CD4-positive, alpha-beta T cell (primary cell): ENCODE measurements around the gene MCF2L2. TPM values are rescaled to one million over a fixed set of nuclear protein-coding genes. Genes with fewer than 3 reads are reported as not detected.

Source experiments
- ATAC-seq: fragments of 200-7000 bp; cut with Tn5 transposase; one replicate; pipeline ENCODE4 v1.10.0; 2022; ENCODE audit warnings: mild to moderate bottlenecking; ENCODE audit not compliant: poor library complexity
- CTCF ChIA-PET: fragments of 350-600 bp; sonication (Branson Sonifier 250); formaldehyde crosslinking; loops from one replicate; lab custom pipeline; 2021; ENCODE audit warnings: antibody characterized with exemption, inconsistent platforms; lab: Charles Lee
- POLR2A ChIA-PET: fragments of 350-600 bp; sonication (Branson Sonifier 250); formaldehyde crosslinking; loops from one replicate; lab custom pipeline; 2021; ENCODE audit warnings: antibody characterized with exemption, inconsistent platforms; lab: Charles Lee
- DNase-seq, 14 experiments: peaks; one replicate each; pipeline ENCODE4 v3.0.0-alpha.2; 2013 to 2020; ENCODE audit warnings: mixed read lengths in 2 of 14
- H3K27ac ChIP-seq, 2 donors: one replicate each; pipeline versions ENCODE4 v1.5.1 to v1.7.0; 2013; ENCODE audit warnings: low read length in 2 of 2, low read depth in 1 of 2, mild to moderate bottlenecking in 1 of 2
- H3K27me3 ChIP-seq, 2 experiments: 1 replicate in 1 of 2; 2 replicates in 1 of 2; pipeline versions ENCODE4 v1.6.1 to v1.7.0; 2013; ENCODE audit warnings: low read length in 2 of 2, control low read depth in 1 of 2, mild to moderate bottlenecking in 1 of 2, moderate library complexity in 1 of 2; ENCODE audit not compliant: insufficient read depth in 2 of 2, control insufficient read depth in 1 of 2
- H3K36me3 ChIP-seq: one replicate; pipeline ENCODE4 v1.6.1; 2013; ENCODE audit warnings: low read length, control low read depth; ENCODE audit not compliant: insufficient read depth
- H3K4me1 ChIP-seq: one replicate; pipeline ENCODE4 v1.6.1; 2013; ENCODE audit warnings: low read length, control low read depth; ENCODE audit not compliant: insufficient read depth
- H3K4me3 ChIP-seq: one replicate; pipeline ENCODE4 v1.5.1; 2013; ENCODE audit warnings: mild to moderate bottlenecking, low read length, moderate library complexity
- H3K9me3 ChIP-seq, 2 experiments: 1 replicate in 1 of 2; 2 replicates in 1 of 2; pipeline versions ENCODE4 v1.6.1 to v1.7.0; 2013; ENCODE audit warnings: low read length in 2 of 2, mild to moderate bottlenecking in 2 of 2, control low read depth in 1 of 2, moderate library complexity in 1 of 2; ENCODE audit not compliant: control insufficient read depth in 1 of 2, insufficient read depth in 1 of 2
- H3K27ac Mint-ChIP-seq: one replicate; pipeline ENCODE4 v1.8.0; 2020; ENCODE audit warnings: mixed read lengths
- H3K27me3 Mint-ChIP-seq: one replicate; pipeline ENCODE4 v1.8.0; 2021; ENCODE audit warnings: mixed read lengths
- H3K36me3 Mint-ChIP-seq: one replicate; pipeline ENCODE4 v1.8.0; 2021; ENCODE audit warnings: low read depth, mixed read lengths
- H3K4me1 Mint-ChIP-seq: one replicate; pipeline ENCODE4 v1.8.0; 2021; ENCODE audit warnings: low read depth, mixed read lengths
- H3K4me3 Mint-ChIP-seq: one replicate; pipeline ENCODE4 v1.8.0; 2020; ENCODE audit warnings: mild to moderate bottlenecking, mixed read lengths
- H3K9me3 Mint-ChIP-seq: one replicate; pipeline ENCODE4 v1.8.0; 2020; ENCODE audit warnings: mixed read lengths
- CTCF ChIP-seq: fragments of 200-600 bp; IDR thresholded peaks from one replicate; pipeline ENCODE4 v1.8.0; 2022; ENCODE audit warnings: antibody characterized with exemption, mild to moderate bottlenecking
- intact Hi-C, 2 experiments: fragments of 100-400 bp; cut with DNase I in 1 of 2; cut with micrococcal nuclease in 1 of 2; formaldehyde crosslinking; loops; one replicate each; pipeline versions ENCODE4 v1.15.1 to v1.9.0; 2023 to 2025; cut with DNase I, micrococcal nuclease
- total RNA-seq, 174 experiments: library from RNA in 2 of 174; stranded (reverse) in 2 of 174; gene quantifications; one replicate each; pipeline ENCODE4 v1.2.3 and lab custom pipeline; 2021 to 2026

Gene MCF2L2
- total RNA-seq, 2 experiments from 2014 or later: 3.8 to 4.1 TPM

- peaks cover 5% of the 10 kb centered on the region for H3K36me3 ChIP-seq
- CTCF ChIA-PET: no interaction called here
- H3K4me1 ChIP-seq: no peaks in the 10 kb centered on the region
- no peak for ATAC-seq
- Mint-ChIP-seq H3K9me3 (no peaks in the 10 kb centered on the region), H3K27me3 (no peaks in the 10 kb centered on the region), H3K4me3 (no peak overlapping the region), H3K4me1 (no peaks in the 10 kb centered on the region), H3K36me3 (no peaks in the 10 kb centered on the region), H3K27ac (no peak overlapping the region)
- POLR2A ChIA-PET: interaction anchor here (0.6 kb wide), 1 partner anchor 22 kb away, joined by 4 read pairs; no protein-coding TSS in a partner anchor
- H3K27ac ChIP-seq: no peak overlapping the region
- H3K9me3 ChIP-seq: no peaks in the 10 kb centered on the region
- peak in 2 of 14 experiments; percentile 49 to 64 for DNase-seq
- TF ChIP-seq CTCF: no peak
- no peaks in the 10 kb centered on the region for H3K27me3 ChIP-seq
- intact Hi-C loops: no loop called here
- H3K4me3 ChIP-seq: no peak overlapping the region
These were observed 129.7 kb downstream of the MCF2L2 start for GRCh38 chr3:183298701-183299153.

GRCh38 chr3:183296944-183297343 is 131.5 kb downstream of the MCF2L2 start:
- ChIA-PET CTCF (no interaction called here), POLR2A (no interaction called here)
- Mint-ChIP-seq H3K4me1 (no peaks in the 10 kb centered on the region), H3K9me3 (no peaks in the 10 kb centered on the region), H3K36me3 (no peaks in the 10 kb centered on the region), H3K27ac (no peak overlapping the region), H3K4me3 (no peak overlapping the region), H3K27me3 (no peaks in the 10 kb centered on the region)
- no peak overlapping the region for H3K27ac ChIP-seq
- TF ChIP-seq CTCF: no peak
- no peak overlapping the region for H3K4me3 ChIP-seq
- DNase-seq: no peak
- H3K9me3 ChIP-seq: no peaks in the 10 kb centered on the region
- H3K36me3 ChIP-seq: peaks cover 5% of the 10 kb centered on the region
- intact Hi-C loops: no loop called here
- no peak for ATAC-seq
- H3K4me1 ChIP-seq: no peaks in the 10 kb centered on the region
- H3K27me3 ChIP-seq: no peaks in the 10 kb centered on the region

- DNase-seq (peak in 2 of 14 experiments; percentile 23 to 33), ATAC-seq (no peak)
- CTCF ChIA-PET: no interaction called here
- POLR2A ChIA-PET: no interaction called here
- no peak overlapping the region for H3K27ac ChIP-seq
- Mint-ChIP-seq H3K27ac (no peak overlapping the region), H3K36me3 (no peaks in the 10 kb centered on the region), H3K4me1 (no peaks in the 10 kb centered on the region), H3K4me3 (no peak overlapping the region), H3K27me3 (no peaks in the 10 kb centered on the region), H3K9me3 (no peaks in the 10 kb centered on the region)
- no peaks in the 10 kb centered on the region for H3K4me1 ChIP-seq
- intact Hi-C loops: no loop called here
- H3K9me3 ChIP-seq: no peaks in the 10 kb centered on the region
- no peak for TF ChIP-seq CTCF
- H3K27me3 ChIP-seq: no peaks in the 10 kb centered on the region
- H3K36me3 ChIP-seq: peaks cover 5% of the 10 kb centered on the region
- H3K4me3 ChIP-seq: no peak overlapping the region
These were observed 133.2 kb downstream of the MCF2L2 start for GRCh38 chr3:183295211-183295610.
